NOMO-1 treated with DMSO at 0.1 percent for 48 hours (cell line): Measurements from ENCODE around the gene MRPS2.
"Not testable (repeated sequence)": the region's sequence is repeated elsewhere in the genome, so short reads cannot be mapped to it uniquely, and the experiment has no call there.

ENCODE experiments used
- DNase-seq: peaks from one replicate; lab custom pipeline; 2025; ENCODE audit not compliant: unreplicated experiment; lab: John Stamatoyannopoulos, UW

The MRPS2 gene

GRCh38 chr9:135530146-135530545 is 29.7 kb downstream of the MRPS2 start:
- DNase-seq = no peak

GRCh38 chr9:135531096-135531495 is 30.6 kb downstream of the MRPS2 start:
- no peak for DNase-seq

DNA sequence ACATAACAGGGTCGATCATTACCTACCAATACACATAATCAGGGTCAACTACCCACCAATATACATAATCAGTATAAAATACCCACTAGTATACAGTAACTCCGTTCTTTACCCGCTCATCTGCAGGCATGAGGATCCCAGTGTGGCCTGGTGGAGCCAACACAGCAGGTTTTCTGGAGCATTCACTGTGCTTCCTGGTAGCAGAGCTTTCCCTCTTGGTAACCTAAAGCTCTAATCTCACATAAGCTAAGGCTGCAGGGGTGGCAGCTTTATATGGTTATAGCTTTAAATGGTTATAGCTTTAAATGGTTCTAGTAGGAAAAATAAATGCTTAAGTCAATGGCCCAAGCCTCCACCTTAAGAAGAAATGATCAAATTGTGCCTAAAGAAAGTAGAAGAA is 32.6 kb downstream of the MRPS2 start:
- DNase-seq = no peak

GRCh38 chr9:135533674-135534073 is 33.2 kb downstream of the MRPS2 start:
- no peak for DNase-seq

- DNase-seq = not testable (repeated sequence)
Measured at GRCh38 chr9:135534192-135534711, 33.8 kb downstream of the MRPS2 start.

GRCh38 chr9:135534826-135535225 is 34.3 kb downstream of the MRPS2 start:
- not testable (repeated sequence) for DNase-seq

GRCh38 chr9:135535631-135536030 is 35.1 kb downstream of the MRPS2 start:
- DNase-seq = not testable (repeated sequence)

- DNase-seq = no peak
Measured at GRCh38 chr9:135536216-135536615, 35.7 kb downstream of the MRPS2 start.

DNA sequence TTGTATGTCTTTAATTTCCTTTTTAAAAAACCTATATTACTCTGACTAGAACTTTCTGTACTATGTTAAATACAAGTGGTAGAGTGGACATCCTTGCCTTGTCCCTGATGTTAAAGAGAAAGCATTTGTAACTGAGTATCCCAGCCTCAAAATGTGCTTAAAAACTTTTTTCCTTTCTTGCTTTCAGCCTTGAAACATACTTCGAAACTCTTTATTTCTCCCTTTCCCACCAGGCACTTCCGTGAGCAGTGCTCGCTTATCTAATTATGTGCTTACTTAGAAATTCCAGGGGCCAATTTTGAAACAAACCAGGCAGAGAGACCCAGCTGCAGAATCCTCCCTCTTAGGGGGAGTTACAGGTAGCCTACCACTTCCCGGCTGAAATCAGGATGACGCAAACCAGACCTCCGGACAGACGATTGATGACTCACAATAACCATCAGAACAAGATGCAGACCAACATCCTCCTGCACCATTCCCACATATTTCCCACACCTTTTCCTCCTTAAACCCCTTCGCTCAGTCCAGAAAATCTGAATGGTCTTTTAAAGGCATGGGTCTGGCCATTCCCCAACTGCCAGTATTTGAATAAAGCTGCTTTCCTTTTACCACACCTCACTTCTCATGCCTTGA is 42.9 kb downstream of the MRPS2 start:
- DNase-seq = not testable (repeated sequence)

GRCh38 chr9:135544981-135545635 is 44.6 kb downstream of the MRPS2 start:
- no peak for DNase-seq

GRCh38 chr9:135545646-135546176 is 45.2 kb downstream of the MRPS2 start, which contains the start of gene OBP2A:
TSS of gene OBP2A (plus strand) at chr9:135546126. CDS start at chr9:135546181, 55 bp downstream.
- DNase-seq = not testable (repeated sequence)

GRCh38 chr9:135546792-135547617 is 46.5 kb downstream of the MRPS2 start:
- not testable (repeated sequence) for DNase-seq

DNA sequence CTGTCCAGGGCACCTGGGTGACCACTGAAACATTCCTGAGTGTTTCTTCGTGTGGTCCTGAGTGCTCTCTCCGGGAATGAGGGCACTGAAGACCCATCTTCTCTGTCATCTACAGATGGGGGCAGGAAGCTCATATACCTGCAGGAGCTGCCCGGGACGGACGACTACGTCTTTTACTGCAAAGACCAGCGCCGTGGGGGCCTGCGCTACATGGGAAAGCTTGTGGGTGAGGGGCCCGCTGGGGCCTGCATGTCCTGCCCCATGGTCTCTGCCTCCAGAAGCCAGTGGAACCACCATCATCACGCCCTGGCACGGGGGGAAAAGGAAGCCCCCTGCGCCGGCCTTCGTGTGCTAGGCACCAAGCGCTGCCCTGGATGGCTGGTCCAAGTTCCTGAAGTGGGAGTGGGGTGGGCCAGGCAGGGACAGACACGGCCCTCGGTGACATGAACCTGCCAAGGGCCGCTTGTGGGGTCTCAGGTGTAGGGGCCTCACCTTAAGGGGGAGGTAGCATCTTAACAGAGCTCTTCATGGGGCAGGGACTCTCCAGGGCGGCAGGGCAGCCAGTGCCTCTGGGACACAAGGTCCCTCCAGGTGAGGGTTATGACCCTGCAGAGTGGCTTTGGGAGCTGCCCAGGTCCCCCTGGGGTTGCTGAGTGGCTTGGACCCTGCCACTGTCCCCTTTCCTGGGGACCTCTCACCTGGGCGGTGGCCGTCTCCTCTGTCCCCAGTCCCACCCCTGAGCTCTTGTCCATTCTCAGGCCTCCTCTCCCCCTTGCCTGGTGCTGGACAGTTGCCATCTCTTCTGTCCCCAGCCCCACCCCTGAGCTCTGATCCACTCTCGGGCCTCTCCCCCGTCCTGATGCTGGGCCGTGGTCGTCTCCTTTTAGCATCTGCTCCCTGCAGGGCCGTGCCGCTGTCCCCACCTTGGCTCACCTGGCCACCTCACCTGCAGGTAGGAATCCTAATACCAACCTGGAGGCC is 47.6 kb downstream of the MRPS2 start:
- no peak for DNase-seq

DNA sequence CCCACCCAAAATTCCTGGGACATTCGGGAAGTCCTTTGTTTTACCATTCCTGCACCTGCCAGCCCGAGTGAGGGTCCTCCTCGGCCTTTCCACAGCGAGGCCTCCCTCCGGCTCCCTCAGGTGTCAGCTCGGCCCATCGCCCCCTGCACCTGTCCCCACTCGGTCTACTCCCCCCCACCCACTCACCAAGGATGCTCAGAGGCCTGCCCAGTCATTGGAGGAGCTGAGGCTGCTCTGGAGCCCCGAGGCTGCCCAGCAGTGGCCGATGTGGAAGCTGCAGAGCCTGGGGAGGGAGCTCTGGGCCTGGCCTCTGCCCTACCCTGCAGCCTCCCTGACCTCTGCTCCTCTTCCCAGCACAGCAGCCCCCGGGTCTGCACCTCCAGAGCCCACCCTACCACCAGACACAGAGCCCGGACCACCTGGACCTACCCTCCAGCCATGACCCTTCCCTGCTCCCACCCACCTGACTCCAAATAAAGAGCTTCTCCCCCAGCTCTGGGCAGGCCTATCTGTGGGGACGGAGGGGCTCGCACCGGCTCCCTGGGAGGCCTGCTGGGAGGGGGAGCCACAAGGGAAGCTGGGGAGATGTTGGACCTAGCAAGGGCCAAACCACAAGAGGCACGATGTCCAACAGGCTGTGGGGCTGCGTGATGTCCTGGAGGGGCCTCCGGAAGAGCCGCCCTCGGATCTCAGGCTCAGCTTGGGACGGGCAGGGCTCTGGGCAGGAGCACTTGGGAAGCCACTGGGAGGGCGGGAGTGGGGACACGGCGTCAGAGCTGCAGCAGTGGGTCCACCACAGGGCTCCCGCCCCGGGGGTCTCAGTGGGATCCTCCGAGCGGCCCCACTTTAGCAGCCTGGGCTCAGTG is 49.2 kb downstream of the MRPS2 start:
- DNase-seq = not testable (repeated sequence)

DNA sequence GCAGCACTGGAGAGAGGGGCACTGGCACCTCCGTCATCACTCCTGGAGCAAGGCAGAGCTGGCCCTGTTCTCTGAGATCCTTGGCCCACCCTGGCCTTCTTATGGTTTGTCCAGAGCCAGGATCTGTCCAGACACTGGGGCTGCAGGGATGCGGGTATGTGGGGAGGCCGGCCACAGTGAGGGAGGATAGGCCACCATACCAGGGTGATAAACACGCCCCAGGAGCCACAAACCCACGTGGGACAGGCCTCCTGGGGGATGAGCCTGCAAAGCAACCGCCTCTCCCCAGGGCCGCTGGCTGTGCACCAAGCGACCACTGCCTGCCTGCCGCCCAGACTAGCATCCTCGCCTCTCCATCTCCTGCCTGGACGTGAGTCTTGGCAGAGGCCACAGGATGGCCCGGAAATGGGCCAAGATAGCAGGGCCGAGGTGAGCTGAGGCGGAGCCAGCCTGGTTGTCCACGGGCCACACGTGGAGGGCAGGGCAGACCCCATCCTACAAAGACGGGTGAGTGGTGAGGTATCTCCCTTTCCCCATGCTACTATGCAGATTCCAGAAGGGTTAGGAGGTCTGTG is 49.9 kb downstream of the MRPS2 start:
- DNase-seq = no peak

- DNase-seq = no peak
Measured at GRCh38 chr9:135551031-135551430, 50.5 kb downstream of the MRPS2 start.

DNA sequence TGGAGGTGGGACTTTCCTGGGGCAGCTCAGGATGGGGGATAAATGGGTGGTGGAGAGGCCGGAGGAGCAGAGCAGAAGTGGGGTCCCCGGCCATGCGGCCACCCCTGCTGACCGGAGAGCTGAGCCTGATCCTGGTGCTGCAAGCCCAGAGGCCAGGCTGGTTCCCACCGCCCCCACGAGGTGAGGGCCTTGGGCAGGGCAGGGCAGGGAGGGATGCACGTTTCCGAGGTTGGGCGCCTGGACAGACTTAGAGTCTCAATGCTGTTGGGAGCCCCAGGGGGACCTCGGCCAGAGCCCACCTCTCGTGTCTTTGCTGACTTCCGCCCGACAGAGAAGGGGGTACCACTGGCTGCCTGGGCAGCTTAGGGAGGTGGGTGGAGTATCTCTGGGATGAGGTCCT is 51.0 kb downstream of the MRPS2 start:
- DNase-seq = no peak

DNA sequence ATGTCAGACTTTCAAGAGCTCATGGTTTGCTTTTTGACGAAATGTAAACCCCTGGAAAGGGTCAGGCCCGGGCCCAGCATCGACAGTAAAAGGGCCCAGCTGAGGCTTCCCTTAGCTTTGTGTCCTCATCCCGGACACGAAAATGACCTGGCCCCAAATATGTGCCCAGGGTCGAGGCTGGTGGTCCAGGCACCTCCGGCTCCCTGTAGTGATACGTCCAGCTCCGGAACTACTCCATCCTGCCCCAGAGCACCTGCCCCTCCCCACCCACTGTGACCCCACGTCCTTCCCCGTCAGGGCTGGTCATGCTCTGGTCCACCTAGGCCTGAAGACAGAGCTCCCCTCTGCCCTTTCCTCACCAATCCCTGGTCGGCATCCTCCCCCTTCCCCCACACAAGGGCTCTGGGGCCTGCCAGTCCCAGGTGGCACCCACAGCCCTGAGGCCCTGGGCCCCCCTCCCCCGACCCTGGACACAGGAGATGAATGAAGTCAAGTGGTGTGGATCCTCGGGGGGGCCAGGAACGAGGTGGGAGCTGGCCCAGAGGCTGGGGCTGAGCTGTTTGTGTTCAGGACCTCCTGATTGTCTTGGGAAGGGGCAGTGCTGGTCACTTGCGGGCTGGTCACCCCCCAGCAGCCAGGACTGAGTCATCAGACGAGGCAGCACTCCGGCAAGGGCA is 51.7 kb downstream of the MRPS2 start:
- DNase-seq = no peak
